Prostate gland (tissue), 2 donors: ENCODE measurements around the gene ATP1A2. TPM values are rescaled to one million over a fixed set of nuclear protein-coding genes. Genes with fewer than 3 reads are reported as not detected.

Source experiments
- DNase-seq: peaks from one replicate; pipeline ENCODE4 v3.0.0-alpha.2; 2019; ENCODE audit warnings: low spot score
- H3K27ac ChIP-seq, 2 donors: fragments of 200-600 bp; sonication (generic); 2 replicates each; pipeline ENCODE4 v1.5.1; 2017 to 2019
- H3K27me3 ChIP-seq: fragments of 200-600 bp; sonication (generic); replicated peaks from 2 replicates; pipeline ENCODE4 v1.5.1; 2019; ENCODE audit not compliant: insufficient read depth
- H3K36me3 ChIP-seq, 2 donors: fragments of 200-600 bp; sonication (generic); 1 replicate in 1 of 2; 2 replicates in 1 of 2; pipeline versions ENCODE4 v1.5.1 to v1.8.1; 2017 to 2019
- H3K4me1 ChIP-seq: fragments of 200-600 bp; sonication (generic); replicated peaks from 2 replicates; pipeline ENCODE4 v1.5.1; 2019
- H3K4me3 ChIP-seq, 2 donors: fragments of 200-600 bp; sonication (generic); 2 replicates each; pipeline ENCODE4 v1.5.1; 2017 to 2019
- H3K9me3 ChIP-seq: fragments of 200-600 bp; sonication (generic); 2 replicates; pipeline ENCODE4 v1.5.1; 2017
- POLR2A ChIP-seq: fragments of 450-650 bp; IDR thresholded peaks from one replicate; pipeline ENCODE4 v1.6.1; 2016; ENCODE audit warnings: antibody characterized with exemption, mild to moderate bottlenecking
- POLR2AphosphoS5 ChIP-seq: sonication (generic); formaldehyde crosslinking; IDR thresholded peaks from one replicate; pipeline ENCODE4 v1.6.1; 2017; ENCODE audit warnings: antibody characterized with exemption
- WGBS: methylation state at CpG from one replicate; pipeline ENCODE4 v1.1.5; 2018; 5-methylcytosine and 5-hydroxymethylcytosine counted together
- intact Hi-C: fragments of 100-400 bp; cut with DNase I; formaldehyde crosslinking; loops from one replicate; pipeline ENCODE4 v1.14.2; 2022
- total RNA-seq, 2 donors: library from RNA; depleted of rRNA; stranded (reverse); fragments of >200 nt; gene quantifications; one replicate each; pipeline ENCODE4 v1.1.0, GENCODE V29; 2016
- TF ChIP-seq, protein P1 (sequence below), 4 experiments: fragments of 200-600 bp in 2 of 4; fragments of 450-650 bp in 2 of 4; sonication (generic) in 2 of 4; IDR thresholded peaks; 1 replicate in 3 of 4; 2 replicates in 1 of 4; pipeline ENCODE4 v1.5.1; 2016 to 2019; ENCODE audit warnings: antibody characterized with exemption in 4 of 4, mild to moderate bottlenecking in 2 of 4, moderate library complexity in 2 of 4

The ATP1A2 gene
- total RNA-seq, 2 donors from 2014 or later: 14.8 to 69.0 TPM

DNA sequence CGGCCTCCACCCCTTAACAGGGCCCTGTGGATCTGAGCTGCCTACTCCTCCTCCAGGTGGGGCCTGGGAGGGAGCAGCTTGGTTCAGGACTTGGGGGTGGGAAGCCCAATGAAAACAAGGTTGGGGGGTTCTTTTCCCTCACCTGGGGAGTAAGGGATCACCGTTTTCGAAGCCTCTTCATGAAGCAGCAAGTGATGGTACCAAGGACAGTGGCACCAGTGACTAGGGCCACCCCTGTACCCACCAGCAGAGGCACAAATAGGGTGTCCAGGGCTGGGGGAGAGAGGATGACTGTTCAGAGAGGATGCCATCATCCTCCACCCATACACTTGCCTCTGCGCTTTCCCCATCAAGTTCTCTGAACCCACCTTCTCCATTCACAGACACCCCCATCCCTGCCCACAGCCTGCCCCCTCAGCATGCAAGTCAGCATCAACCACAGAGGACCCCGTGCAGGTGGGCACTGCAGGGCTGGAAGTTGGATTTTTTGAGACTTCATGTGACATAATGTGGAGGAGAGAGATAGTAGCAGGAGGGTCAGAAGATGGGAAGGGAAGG, 23.8 kb upstream of the ATP1A2 start:
- H3K4me3 ChIP-seq: no peak overlapping the region
- H3K27me3 ChIP-seq: no peaks in the 10 kb centered on the region
- no peak for DNase-seq
- no peaks in the 10 kb centered on the region for H3K9me3 ChIP-seq
- 95% methylated on average over 5 of the region's 5 CpGs for WGBS
- intact Hi-C loops: no loop called here
- no peak overlapping the region for H3K27ac ChIP-seq
- peaks cover 0 to 7% of the 10 kb centered on the region in 2 donors for H3K36me3 ChIP-seq
- no peaks in the 10 kb centered on the region for H3K4me1 ChIP-seq
- TF ChIP-seq, protein P1, sequence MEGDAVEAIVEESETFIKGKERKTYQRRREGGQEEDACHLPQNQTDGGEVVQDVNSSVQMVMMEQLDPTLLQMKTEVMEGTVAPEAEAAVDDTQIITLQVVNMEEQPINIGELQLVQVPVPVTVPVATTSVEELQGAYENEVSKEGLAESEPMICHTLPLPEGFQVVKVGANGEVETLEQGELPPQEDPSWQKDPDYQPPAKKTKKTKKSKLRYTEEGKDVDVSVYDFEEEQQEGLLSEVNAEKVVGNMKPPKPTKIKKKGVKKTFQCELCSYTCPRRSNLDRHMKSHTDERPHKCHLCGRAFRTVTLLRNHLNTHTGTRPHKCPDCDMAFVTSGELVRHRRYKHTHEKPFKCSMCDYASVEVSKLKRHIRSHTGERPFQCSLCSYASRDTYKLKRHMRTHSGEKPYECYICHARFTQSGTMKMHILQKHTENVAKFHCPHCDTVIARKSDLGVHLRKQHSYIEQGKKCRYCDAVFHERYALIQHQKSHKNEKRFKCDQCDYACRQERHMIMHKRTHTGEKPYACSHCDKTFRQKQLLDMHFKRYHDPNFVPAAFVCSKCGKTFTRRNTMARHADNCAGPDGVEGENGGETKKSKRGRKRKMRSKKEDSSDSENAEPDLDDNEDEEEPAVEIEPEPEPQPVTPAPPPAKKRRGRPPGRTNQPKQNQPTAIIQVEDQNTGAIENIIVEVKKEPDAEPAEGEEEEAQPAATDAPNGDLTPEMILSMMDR (IDR thresholded peaks at IDR 0.05): no peak
- no peak for TF ChIP-seq POLR2AphosphoS5
- TF ChIP-seq POLR2A: no peak

DNA sequence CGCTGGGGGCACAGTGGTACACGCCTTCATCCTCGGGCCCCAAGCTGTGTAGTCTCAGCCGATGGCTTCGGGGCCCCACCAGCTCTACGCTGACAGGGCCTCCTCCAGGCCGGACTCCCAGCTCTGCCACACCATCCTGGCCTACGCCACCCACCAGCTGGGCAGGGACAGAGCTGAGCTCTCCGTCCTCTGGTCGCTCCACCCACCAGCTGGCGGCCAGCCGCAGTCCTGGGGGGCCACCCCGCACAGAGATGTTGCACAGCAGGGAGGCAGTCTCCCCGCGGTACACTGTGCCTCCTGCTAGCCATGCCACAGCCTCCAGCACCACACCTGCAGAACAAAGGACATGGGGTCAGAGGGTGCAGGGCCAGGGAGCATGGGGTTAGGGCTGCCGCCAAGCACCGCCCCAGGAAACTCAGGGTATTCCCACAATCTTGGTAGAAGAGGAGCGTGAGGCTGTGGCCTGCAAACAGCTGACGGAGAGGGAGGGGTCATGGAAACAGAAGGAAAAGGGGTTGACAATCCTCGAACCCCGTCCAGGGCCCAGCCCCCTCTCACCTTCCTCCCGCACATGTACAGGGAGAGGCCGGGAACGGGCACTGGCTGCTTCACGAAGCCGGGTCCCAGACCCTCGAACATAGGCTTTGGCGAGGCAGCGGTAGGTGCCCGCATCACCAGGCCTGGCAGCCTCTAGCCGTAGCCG, 23.0 kb upstream of the ATP1A2 start:
- no peak for DNase-seq
- Histone ChIP-seq H3K36me3 (peaks cover 0 to 7% of the 10 kb centered on the region in 2 donors), H3K27me3 (no peaks in the 10 kb centered on the region), H3K4me3 (no peak overlapping the region), H3K4me1 (peaks cover 3% of the 10 kb centered on the region), H3K9me3 (no peaks in the 10 kb centered on the region), H3K27ac (no peak overlapping the region)
- intact Hi-C loops: no loop called here
- TF ChIP-seq, protein P1 (IDR thresholded peaks at IDR 0.05): no peak
- TF ChIP-seq POLR2A: no peak
- TF ChIP-seq POLR2AphosphoS5: no peak
- WGBS: 88% methylated on average over 29 of the region's 32 CpGs

DNA sequence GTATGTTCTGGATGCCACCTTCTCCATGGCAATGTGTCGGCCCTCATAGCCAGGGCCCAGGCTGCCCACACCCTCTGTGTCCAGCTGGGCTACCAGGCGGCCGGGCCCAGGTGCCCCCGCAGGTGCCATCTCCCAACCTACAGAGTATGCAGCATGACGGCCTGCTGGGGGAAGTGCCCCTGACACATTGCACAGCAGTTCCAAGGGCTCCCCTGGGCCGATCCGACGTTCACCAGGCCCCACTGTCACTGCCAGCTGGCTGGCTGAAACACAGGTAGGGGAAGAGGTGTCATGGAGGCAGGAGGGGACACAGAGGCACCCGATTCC, 22.5 kb upstream of the ATP1A2 start:
- H3K4me3 ChIP-seq: no peak overlapping the region
- WGBS: 77% methylated on average over 2 of the region's 9 CpGs
- TF ChIP-seq POLR2AphosphoS5: no peak
- TF ChIP-seq, protein P1 (IDR thresholded peaks at IDR 0.05): no peak
- TF ChIP-seq POLR2A: no peak
- H3K4me1 ChIP-seq: peaks cover 4% of the 10 kb centered on the region
- no peak overlapping the region for H3K27ac ChIP-seq
- no peak for DNase-seq
- no peaks in the 10 kb centered on the region for H3K27me3 ChIP-seq
- intact Hi-C loops: no loop called here
- no peaks in the 10 kb centered on the region for H3K9me3 ChIP-seq
- H3K36me3 ChIP-seq: peaks cover 0 to 7% of the 10 kb centered on the region in 2 donors

DNA sequence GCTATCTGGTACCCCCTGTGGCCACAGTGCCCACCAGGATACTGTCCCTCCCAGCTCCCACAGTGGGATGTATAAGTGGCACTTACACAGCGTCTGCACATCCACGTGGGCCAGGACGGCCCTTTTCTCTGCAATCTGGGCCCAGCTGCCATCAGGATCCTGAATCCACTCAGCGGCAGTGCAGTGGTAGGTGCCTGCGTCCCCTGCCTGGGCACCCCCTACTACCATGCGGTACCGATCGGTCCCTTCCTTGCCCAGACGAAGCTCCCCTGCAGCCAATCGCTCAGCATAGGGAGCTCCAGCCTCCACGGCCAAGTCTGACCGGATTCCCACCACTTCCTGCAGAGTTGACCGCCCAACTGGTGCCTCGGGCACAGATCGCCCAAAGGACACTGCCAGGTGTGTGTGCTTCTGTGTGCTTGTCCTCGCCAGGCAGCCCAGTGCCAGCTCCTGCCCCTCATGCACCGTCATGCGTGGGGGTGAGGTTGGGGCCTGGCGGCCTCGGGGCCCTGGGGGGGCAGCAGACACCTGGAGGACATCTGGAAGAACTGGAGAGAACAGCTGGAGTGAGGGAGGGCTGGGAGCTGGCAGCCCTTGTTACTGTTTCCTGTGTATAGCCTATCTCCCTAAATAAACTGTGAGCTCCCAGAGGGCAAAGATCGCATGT, 21.8 kb upstream of the ATP1A2 start:
- 84% methylated on average over 21 of the region's 21 CpGs for WGBS
- intact Hi-C loops: no loop called here
- TF ChIP-seq POLR2AphosphoS5 (no peak), POLR2A (no peak)
- TF ChIP-seq, protein P1 (IDR thresholded peaks at IDR 0.05): no peak

More for the DNA sequence above, 21.8 kb upstream of the ATP1A2 start:
- no peak for DNase-seq
- no peaks in the 10 kb centered on the region for H3K9me3 ChIP-seq
- no peaks in the 10 kb centered on the region for H3K27me3 ChIP-seq
- H3K4me3 ChIP-seq: no peak overlapping the region
- peaks cover 4% of the 10 kb centered on the region for H3K4me1 ChIP-seq
- H3K27ac ChIP-seq: no peak overlapping the region
- peaks cover 0 to 7% of the 10 kb centered on the region in 2 donors for H3K36me3 ChIP-seq
